ENCODE data around the gene KCNIP2.

DNA sequence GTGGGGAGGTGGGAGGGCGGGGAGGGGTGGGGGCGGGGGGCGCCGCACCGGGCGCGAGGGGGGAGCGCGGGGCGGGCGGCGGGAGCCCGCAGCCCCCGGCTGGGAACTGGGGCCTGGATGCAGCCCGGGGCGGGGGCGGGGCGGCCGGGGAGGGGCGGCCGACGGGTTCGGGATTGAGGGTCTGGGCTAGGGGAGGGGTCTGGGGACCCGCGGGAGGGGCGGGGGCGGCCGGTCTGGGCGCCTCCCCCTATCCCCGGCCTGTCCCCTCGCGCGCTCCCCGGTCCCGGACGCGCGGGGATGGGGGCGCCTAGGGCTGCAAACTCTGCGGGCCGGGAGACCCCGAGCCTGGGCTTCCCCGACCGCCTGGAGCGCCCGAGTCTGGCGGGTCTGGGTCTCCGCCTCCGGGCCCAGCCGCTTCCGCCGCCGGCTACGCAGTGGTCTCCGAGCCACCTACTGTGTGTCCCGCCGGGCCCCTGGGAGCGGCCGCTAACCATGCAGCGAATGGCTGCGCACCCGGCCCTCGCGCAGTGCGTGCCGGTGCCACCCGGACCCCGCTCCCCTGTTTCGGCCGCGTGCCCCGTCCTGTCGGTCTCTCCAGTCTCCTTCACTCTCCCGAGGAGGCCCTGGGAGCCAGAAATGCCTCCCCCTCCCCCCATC, 67.3 kb downstream of the KCNIP2 start:
- TF ChIP-seq, protein P1, sequence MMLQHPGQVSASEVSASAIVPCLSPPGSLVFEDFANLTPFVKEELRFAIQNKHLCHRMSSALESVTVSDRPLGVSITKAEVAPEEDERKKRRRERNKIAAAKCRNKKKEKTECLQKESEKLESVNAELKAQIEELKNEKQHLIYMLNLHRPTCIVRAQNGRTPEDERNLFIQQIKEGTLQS (IDR thresholded peaks at IDR 0.05) = no peak
- TF ChIP-seq ZBTB33 (IDR thresholded peaks at IDR 0.05) (no peak), EGR1 (IDR thresholded peaks at IDR 0.05; ENCODE audit: low read depth in 2 of 2) (no peak)
- TF ChIP-seq, protein P2, sequence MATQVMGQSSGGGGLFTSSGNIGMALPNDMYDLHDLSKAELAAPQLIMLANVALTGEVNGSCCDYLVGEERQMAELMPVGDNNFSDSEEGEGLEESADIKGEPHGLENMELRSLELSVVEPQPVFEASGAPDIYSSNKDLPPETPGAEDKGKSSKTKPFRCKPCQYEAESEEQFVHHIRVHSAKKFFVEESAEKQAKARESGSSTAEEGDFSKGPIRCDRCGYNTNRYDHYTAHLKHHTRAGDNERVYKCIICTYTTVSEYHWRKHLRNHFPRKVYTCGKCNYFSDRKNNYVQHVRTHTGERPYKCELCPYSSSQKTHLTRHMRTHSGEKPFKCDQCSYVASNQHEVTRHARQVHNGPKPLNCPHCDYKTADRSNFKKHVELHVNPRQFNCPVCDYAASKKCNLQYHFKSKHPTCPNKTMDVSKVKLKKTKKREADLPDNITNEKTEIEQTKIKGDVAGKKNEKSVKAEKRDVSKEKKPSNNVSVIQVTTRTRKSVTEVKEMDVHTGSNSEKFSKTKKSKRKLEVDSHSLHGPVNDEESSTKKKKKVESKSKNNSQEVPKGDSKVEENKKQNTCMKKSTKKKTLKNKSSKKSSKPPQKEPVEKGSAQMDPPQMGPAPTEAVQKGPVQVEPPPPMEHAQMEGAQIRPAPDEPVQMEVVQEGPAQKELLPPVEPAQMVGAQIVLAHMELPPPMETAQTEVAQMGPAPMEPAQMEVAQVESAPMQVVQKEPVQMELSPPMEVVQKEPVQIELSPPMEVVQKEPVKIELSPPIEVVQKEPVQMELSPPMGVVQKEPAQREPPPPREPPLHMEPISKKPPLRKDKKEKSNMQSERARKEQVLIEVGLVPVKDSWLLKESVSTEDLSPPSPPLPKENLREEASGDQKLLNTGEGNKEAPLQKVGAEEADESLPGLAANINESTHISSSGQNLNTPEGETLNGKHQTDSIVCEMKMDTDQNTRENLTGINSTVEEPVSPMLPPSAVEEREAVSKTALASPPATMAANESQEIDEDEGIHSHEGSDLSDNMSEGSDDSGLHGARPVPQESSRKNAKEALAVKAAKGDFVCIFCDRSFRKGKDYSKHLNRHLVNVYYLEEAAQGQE (IDR thresholded peaks at IDR 0.05) = no peak

All from liver (tissue), 2 donors.